ENCODE data around the gene PRICKLE1.

GRCh38 chr12:42475106-42475505, 114.4 kb downstream of the PRICKLE1 start:
- TF ChIP-seq CTCF (IDR thresholded peaks at IDR 0.05) = no peak
- TF ChIP-seq POLR2AphosphoS5 (IDR thresholded peaks at IDR 0.05) = no peak
